Stimulated activated CD4-positive, alpha-beta T cell treated with anti-CD3 and anti-CD28 coated beads, Interleukin-2, amount 100 ng/mL, for 48 hours (primary cell): ENCODE results near the gene NR3C2.
"Not testable (repeated sequence)": the region's sequence is repeated elsewhere in the genome, so short reads cannot be mapped to it uniquely, and the experiment has no call there.

Source experiments
- DNase-seq, 2 donors: peaks; one replicate each; pipeline ENCODE4 v3.0.0-alpha.2; 2020

Gene NR3C2

GRCh38 chr4:148211533-148211932, 230.7 kb downstream of the NR3C2 start:
- no peak for DNase-seq

GRCh38 chr4:148210661-148211060, 231.6 kb downstream of the NR3C2 start:
- DNase-seq, result no peak

DNA sequence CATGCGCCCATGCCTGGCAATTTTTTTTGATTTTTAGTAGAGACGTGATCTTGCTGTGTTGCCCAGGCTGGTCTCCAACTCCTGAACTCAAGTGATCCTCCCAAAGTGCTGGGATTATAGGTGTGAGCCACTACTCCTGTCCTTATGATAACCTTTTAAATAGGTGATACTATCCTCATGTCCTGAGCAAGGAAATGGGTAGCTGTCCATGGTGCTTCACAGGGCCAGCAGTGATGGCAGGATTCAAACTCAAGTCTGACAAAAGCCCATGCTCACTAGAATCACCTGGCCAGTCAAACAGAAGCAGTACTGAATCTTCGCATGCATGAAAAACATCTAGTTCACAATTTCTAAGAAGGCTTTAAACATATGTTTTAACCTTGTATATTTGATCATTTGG, 235.1 kb downstream of the NR3C2 start:
- DNase-seq, result no peak

DNA sequence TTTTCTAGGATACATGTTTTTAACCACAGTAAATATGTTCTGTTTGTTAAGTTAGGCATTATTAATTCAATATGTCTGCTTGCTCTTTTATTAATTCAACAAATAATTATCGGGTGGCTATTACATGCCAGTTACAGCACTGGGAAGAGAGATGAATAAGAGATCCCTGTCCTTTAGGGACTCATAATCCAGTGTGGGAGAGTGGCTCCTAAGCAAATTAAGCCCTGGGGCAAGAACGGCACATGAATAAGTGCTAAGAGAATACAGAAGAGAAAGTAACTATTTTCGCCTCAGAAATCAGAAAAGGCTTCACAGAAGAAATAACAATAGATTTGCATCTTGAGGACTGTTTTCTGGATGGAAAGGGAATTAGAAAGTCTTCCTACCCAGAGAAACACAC, 236.7 kb downstream of the NR3C2 start:
- DNase-seq, result no peak

DNA sequence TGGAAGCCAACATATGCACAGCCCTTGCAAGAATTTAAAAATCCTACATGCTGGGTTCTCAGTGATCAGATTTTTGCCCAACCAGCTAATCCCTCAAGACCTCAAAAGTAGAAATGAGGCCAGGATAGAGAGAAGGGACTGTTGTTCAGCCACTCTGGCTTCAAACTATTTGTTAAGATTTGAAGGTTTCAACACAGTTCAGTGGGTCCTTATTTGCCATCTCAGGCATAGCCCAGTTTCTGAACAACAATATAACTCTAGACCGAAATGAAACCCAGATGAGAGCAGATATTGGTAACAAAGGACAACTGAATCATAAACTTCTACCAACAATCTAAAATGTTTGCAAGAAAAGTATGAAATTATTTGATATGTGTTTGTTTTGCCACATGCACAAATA, 237.3 kb downstream of the NR3C2 start:
- DNase-seq, result no peak

DNA sequence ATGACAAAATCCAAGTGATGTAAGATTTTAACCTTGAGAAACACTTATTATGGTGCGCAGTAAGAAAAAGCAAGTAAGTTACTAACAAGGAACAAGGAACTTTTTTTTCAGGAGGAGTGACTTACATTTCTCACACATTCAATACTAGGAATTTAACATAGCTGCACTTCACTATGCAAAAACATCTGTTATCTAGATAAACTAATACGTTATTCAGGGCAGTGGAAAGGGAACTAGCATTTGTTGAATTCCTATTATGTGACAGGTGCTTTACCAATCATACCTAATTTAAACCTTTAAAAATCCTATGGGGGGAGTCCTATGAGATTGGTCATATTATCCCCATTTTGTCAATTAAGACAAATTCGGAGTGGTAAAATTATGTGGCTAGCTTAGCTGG, 238.0 kb downstream of the NR3C2 start:
- no peak for DNase-seq

GRCh38 chr4:148203056-148203898, 238.9 kb downstream of the NR3C2 start:
- DNase-seq, result no peak

- no peak for DNase-seq
Observed at GRCh38 chr4:148200960-148201359, 241.3 kb downstream of the NR3C2 start.

DNA sequence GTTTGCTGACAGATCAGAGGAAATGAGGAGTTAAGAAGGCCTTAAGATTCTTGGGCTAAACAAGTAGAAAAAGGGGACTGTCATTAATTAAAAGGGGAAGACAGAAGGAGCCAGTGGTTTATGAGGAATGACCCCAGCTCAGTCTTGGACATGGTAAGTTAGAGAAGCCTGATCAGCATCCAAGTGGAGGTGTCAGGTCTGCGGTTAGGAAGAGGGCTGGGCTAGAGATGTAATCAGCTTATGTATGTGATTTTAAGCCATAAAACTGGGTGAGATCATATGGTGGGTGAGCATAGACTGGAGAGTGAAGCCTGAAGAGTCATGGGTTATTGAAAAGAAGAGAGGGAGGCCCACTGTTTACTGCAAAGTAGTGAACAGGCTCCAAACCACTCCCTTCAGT, 246.1 kb downstream of the NR3C2 start:
- no peak for DNase-seq

DNA sequence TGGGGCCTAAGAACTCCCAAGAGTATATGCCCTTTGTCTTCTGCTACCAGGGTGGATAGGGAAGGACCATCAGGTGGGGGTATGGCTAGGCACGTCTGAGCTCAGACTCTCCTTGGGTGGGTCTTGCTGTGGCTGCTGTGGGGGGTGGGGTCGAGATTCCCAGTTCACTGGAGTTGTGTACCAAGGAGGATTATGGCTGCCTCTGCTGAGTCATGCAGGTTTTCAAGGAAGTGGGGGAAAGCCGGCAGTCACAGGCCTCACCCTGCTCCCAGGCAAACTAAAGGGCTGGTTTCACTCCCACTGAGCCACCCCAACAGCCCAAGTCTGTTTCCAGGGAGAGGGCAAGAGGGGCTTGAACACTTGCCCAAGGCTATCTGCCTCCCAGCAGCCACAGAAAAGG, 249.7 kb downstream of the NR3C2 start:
- DNase-seq, result no peak

GRCh38 chr4:148187454-148188222, 254.6 kb downstream of the NR3C2 start:
- DNase-seq, result not testable (repeated sequence)

DNA sequence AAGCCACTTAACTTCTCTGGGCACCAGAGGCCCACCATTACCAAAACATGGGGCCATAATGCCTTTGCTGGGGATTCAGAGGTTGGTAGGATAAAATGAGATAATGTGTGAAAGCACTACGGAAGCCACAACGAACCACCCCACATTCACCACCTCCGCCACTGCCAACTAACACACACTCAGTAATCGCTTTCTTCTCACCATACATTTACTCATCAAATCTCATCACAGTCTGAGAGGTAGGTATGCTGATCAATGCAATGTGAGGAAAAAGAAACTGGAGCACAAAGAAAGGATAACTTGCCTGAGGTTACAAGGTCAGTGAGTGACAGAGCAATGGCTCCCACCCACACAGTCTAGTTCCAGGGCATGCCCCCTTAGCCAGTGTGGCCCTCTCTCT, 257.3 kb downstream of the NR3C2 start:
- no peak for DNase-seq

- DNase-seq, result no peak
Observed at GRCh38 chr4:148182230-148182911, 259.8 kb downstream of the NR3C2 start.

GRCh38 chr4:148173397-148174017, 268.7 kb downstream of the NR3C2 start:
- DNase-seq, result no peak

- DNase-seq, result no peak
Observed at GRCh38 chr4:148171596-148171995, 270.6 kb downstream of the NR3C2 start.

DNA sequence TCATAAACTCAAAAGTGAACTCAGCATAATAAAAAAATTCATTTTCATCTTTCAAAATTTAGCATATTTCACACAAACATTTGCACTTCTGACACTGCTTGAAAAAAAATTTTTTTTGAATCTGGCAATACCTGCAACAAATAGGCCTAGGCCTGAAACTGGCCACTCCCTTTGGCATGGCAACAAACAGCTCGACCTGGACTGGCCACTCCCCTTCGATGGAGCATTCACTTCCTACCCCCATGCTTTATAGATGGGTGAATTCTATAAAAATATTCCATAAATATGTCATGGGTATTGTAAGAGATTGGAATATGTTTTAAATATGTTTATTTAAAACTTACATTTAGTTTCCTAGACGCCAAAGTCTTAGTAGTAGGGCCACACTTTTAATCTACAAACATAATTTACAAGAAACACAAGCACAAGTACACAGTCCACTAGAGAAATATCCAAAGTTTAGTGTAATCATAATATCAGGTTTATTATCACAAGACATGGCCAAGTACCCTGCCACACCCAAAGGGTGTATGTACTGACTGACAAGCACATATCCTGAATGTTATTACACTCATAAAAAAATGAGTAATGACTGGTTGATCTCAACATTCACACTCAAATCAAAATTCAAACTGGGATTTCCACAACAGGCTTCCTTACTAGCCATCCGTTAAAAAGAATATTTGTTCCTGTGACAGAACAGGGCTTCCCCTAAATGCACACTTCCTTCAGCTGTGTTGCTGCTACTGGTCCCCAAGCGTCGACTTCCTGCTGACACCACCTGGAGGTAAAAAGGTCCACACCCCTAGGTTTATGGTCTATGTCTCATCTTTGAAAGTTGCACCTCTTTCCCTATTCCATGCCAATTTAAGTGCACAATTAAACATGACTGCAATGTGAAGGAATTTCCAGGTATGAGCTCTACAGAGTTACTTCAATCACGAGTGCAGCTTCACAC, 271.5 kb downstream of the NR3C2 start:
- no peak for DNase-seq

GRCh38 chr4:148166132-148166591, 276.1 kb downstream of the NR3C2 start:
- no peak for DNase-seq

DNA sequence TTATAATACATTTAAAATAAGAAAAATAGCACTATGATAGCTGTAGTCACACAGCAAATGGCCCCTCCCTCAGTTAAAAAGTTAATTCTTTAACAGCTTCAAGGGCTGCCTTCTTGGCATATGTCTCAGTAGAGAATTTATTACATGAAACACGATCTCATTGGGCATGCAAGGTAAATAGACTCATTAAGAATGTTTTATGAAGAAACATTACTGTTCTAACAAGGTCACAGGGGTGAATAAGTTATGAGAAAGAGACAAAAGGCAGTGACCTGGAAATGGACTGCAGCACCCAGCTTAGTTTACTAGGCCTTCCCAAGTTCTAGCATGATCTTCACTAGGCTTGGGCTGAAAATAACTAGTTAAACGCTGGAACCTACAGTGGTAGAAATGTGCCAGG, 277.7 kb downstream of the NR3C2 start:
- no peak for DNase-seq

GRCh38 chr4:148162991-148163390, 279.2 kb downstream of the NR3C2 start:
- no peak for DNase-seq

DNA sequence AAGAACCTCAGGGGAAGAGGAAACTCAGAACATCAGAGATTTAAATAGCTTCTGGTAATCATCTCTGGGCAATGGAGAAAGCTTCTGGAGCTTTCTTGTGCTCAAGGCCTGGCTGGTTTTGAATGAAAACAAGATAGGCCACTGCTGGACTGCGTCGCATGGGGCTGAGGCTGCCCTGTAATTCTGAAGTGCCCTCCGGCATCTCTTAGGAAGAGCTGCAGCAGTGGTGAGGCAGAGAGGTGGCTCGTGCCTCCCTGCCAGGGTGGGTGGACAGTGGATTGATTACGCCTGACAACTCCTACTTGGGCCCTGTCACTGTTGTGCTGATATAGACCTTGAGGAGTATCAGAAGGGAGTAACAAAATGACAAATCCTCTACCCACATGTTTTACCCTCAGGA, 279.7 kb downstream of the NR3C2 start:
- DNase-seq, result no peak

DNA sequence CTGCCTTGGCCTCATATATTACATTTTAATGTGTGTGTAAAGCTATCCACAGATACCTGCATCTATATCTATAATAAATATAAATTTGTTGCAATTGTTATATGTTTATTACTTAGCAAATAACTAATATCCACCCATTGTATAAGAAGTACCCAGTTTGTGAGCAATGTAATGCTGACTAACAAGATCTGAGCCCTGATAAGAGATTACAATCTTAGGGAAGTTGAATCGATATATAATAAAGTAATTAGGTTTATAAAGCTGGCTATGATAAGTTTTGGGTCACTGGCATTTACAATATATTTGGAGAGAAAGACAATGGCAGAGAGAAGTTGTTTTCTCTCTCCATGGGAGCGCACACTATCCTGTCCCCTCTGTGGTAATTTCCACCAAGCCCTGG, 280.6 kb downstream of the NR3C2 start:
- no peak for DNase-seq

- no peak for DNase-seq
Observed at GRCh38 chr4:148159793-148160192, 282.4 kb downstream of the NR3C2 start.
